KBM-7 (cell line): ENCODE results near the gene SLC9A7.
"Not testable (repeated sequence)": the region's sequence is repeated elsewhere in the genome, so short reads cannot be mapped to it uniquely, and the experiment has no call there.

Experiments used
- DNase-seq: peaks from one replicate; pipeline ENCODE4 v3.0.0-alpha.2; 2015
- in situ Hi-C: fragments of 300-500 bp; cut with MboI; formaldehyde crosslinking; loops from 2 replicates; pipeline ENCODE4 v1.14.3; 2020; ENCODE audit warnings: low sequenced_read_pairs, low pct_unique_long_range_greater_than_20kb, mixed read lengths

Gene SLC9A7

GRCh38 chrX:46757052-46757451 is 1.9 kb downstream of the SLC9A7 start:
- no peak for DNase-seq
- in situ Hi-C loops: no loop called here

- DNase-seq: peak; percentile 28
These were observed 3.2 kb downstream of the SLC9A7 start for GRCh38 chrX:46755671-46756070.

GRCh38 chrX:46754586-46755061 is 4.3 kb downstream of the SLC9A7 start:
- peak; percentile 48 for DNase-seq
- in situ Hi-C loops: no loop called here

More at GRCh38 chrX:46755671-46756070, 3.2 kb downstream of the SLC9A7 start:
- in situ Hi-C loops: no loop called here

- DNase-seq: peak; percentile 43
- in situ Hi-C loops: no loop called here
These were observed 4.9 kb downstream of the SLC9A7 start for GRCh38 chrX:46754036-46754435.

GRCh38 chrX:46750889-46751288 is 8.0 kb downstream of the SLC9A7 start:
- in situ Hi-C loops: no loop called here
- DNase-seq: no peak

- DNase-seq: no peak
- in situ Hi-C loops: no loop called here
These were observed 14.9 kb downstream of the SLC9A7 start for GRCh38 chrX:46744009-46744408.

GRCh38 chrX:46743046-46743445 is 15.9 kb downstream of the SLC9A7 start:
- DNase-seq: no peak
- in situ Hi-C loops: no loop called here

GRCh38 chrX:46739736-46740135 is 19.2 kb downstream of the SLC9A7 start:
- in situ Hi-C loops: no loop called here
- no peak for DNase-seq

GRCh38 chrX:46737462-46737861 is 21.5 kb downstream of the SLC9A7 start:
- DNase-seq: no peak
- in situ Hi-C loops: no loop called here

- in situ Hi-C loops: no loop called here
- DNase-seq: no peak
These were observed 21.9 kb downstream of the SLC9A7 start for GRCh38 chrX:46737041-46737440.

- in situ Hi-C loops: no loop called here
- no peak for DNase-seq
These were observed 23.3 kb downstream of the SLC9A7 start for GRCh38 chrX:46735622-46736021.

GRCh38 chrX:46733226-46733625 is 25.7 kb downstream of the SLC9A7 start:
- DNase-seq: no peak
- in situ Hi-C loops: no loop called here

- in situ Hi-C loops: no loop called here
- DNase-seq: no peak
These were observed 28.2 kb downstream of the SLC9A7 start for GRCh38 chrX:46730765-46731164.

- in situ Hi-C loops: no loop called here
- no peak for DNase-seq
These were observed 31.5 kb downstream of the SLC9A7 start for GRCh38 chrX:46727441-46727840.

GRCh38 chrX:46723569-46723927 is 35.4 kb downstream of the SLC9A7 start:
- in situ Hi-C loops, DNase-seq: not testable (repeated sequence)

GRCh38 chrX:46722742-46723568 is 36.0 kb downstream of the SLC9A7 start:
- in situ Hi-C loops: no loop called here
- DNase-seq: no peak

GRCh38 chrX:46716796-46717195 is 42.1 kb downstream of the SLC9A7 start:
- in situ Hi-C loops: no loop called here
- no peak for DNase-seq

- DNase-seq: no peak
- in situ Hi-C loops: no loop called here
These were observed 42.9 kb downstream of the SLC9A7 start for GRCh38 chrX:46715997-46716396.

GRCh38 chrX:46715530-46715929 is 43.4 kb downstream of the SLC9A7 start:
- in situ Hi-C loops: no loop called here
- no peak for DNase-seq

GRCh38 chrX:46713672-46714490 is 45.0 kb downstream of the SLC9A7 start:
- no peak for DNase-seq
- in situ Hi-C loops: no loop called here
